Measurements from ENCODE around the gene NFIA.

Gene NFIA

GRCh38 chr1:61356016-61356415 lies 273.7 kb downstream of the NFIA start:
- no peak overlapping the region for H2AFZ ChIP-seq (ENCODE audit: low read depth, low read length)
- DNase-seq, result no peak
- H3K18ac ChIP-seq (ENCODE audit: low read depth in 1 of 2, low read length in 2 of 2), result no peak overlapping the region
- H3K27ac ChIP-seq (ENCODE audit: low read length, poor library complexity, severe bottlenecking), result no peak overlapping the region
- H3K27me3 ChIP-seq (ENCODE audit: control insufficient read depth in 1 of 2, insufficient read depth in 1 of 2, low read length in 2 of 2), result no peaks in the 10 kb centered on the region
- no peak overlapping the region for H3K4me3 ChIP-seq (ENCODE audit: insufficient read depth in 1 of 2, low read depth in 1 of 2, low read length in 2 of 2)
- H2BK15ac ChIP-seq (ENCODE audit: low read depth, poor library complexity, severe bottlenecking), result no peak overlapping the region
- H2BK5ac ChIP-seq (ENCODE audit: low read depth, low read length, poor library complexity, severe bottlenecking), result no peak overlapping the region
- no peak overlapping the region for H3K23ac ChIP-seq (ENCODE audit: low read length in 2 of 2)
- H3K9me3 ChIP-seq (ENCODE audit: control insufficient read depth, low read length), result no peaks in the 10 kb centered on the region
- H3K36me3 ChIP-seq (ENCODE audit: control insufficient read depth in 1 of 2, insufficient read depth in 2 of 2, low read depth in 1 of 2, low read length in 2 of 2), result peaks cover 0 to 19% of the 10 kb centered on the region in 2 experiments
- no peak overlapping the region for H4K91ac ChIP-seq (ENCODE audit: low read length)
- no peaks in the 10 kb centered on the region for H3K4me1 ChIP-seq (ENCODE audit: control insufficient read depth, insufficient read depth, low read depth, low read length)
- H4K8ac ChIP-seq (ENCODE audit: low read length), result no peak overlapping the region
- no peak overlapping the region for H3K4me2 ChIP-seq (ENCODE audit: low read length, poor library complexity, severe bottlenecking)
- H2BK12ac ChIP-seq (ENCODE audit: low read length in 2 of 2), result no peak overlapping the region
- H3K4ac ChIP-seq (ENCODE audit: low read depth in 1 of 2, low read length in 2 of 2), result no peak overlapping the region
- H3K9ac ChIP-seq (ENCODE audit: low read length), result no peak overlapping the region
- no peak overlapping the region for H2AK5ac ChIP-seq (ENCODE audit: low read length, severe bottlenecking)
- no peaks in the 10 kb centered on the region for H3K79me1 ChIP-seq (replicated peaks; ENCODE audit: low read length, poor library complexity, severe bottlenecking)
- no peak overlapping the region for H2BK120ac ChIP-seq (ENCODE audit: low read depth, low read length)
- no peak overlapping the region for H3K14ac ChIP-seq (ENCODE audit: low read length in 2 of 2)

- WGBS, result 80% methylated on average over 5 of the region's 5 CpGs
Measured at GRCh38 chr1:61356995-61357394, 274.6 kb downstream of the NFIA start.

GRCh38 chr1:61357539-61357938 lies 275.2 kb downstream of the NFIA start:
- WGBS, result 98% methylated on average over 3 of the region's 5 CpGs
- no peaks in the 10 kb centered on the region for H3K27me3 ChIP-seq (ENCODE audit: control insufficient read depth in 1 of 2, insufficient read depth in 1 of 2, low read length in 2 of 2)
- no peak overlapping the region for H3K4me2 ChIP-seq (ENCODE audit: low read length, poor library complexity, severe bottlenecking)
- H3K4ac ChIP-seq (ENCODE audit: low read depth in 1 of 2, low read length in 2 of 2), result no peak overlapping the region
- no peak overlapping the region for H2AFZ ChIP-seq (ENCODE audit: low read depth, low read length)
- no peaks in the 10 kb centered on the region for H3K79me1 ChIP-seq (replicated peaks; ENCODE audit: low read length, poor library complexity, severe bottlenecking)
- H3K9ac ChIP-seq (ENCODE audit: low read length), result no peak overlapping the region
- no peak overlapping the region for H3K18ac ChIP-seq (ENCODE audit: low read depth in 1 of 2, low read length in 2 of 2)
- H3K27ac ChIP-seq (ENCODE audit: low read length, poor library complexity, severe bottlenecking), result no peak overlapping the region
- no peak overlapping the region for H2AK5ac ChIP-seq (ENCODE audit: low read length, severe bottlenecking)
- H3K9me3 ChIP-seq (ENCODE audit: control insufficient read depth, low read length), result no peaks in the 10 kb centered on the region
- H2BK120ac ChIP-seq (ENCODE audit: low read depth, low read length), result no peak overlapping the region
- H3K14ac ChIP-seq (ENCODE audit: low read length in 2 of 2), result no peak overlapping the region
- H4K8ac ChIP-seq (ENCODE audit: low read length), result peak overlapping the region; percentile 6
- H3K4me1 ChIP-seq (ENCODE audit: control insufficient read depth, insufficient read depth, low read depth, low read length), result no peaks in the 10 kb centered on the region
- no peak overlapping the region for H3K23ac ChIP-seq (ENCODE audit: low read length in 2 of 2)
- no peak overlapping the region for H2BK5ac ChIP-seq (ENCODE audit: low read depth, low read length, poor library complexity, severe bottlenecking)
- peaks cover 0 to 16% of the 10 kb centered on the region in 2 experiments for H3K36me3 ChIP-seq (ENCODE audit: control insufficient read depth in 1 of 2, insufficient read depth in 2 of 2, low read depth in 1 of 2, low read length in 2 of 2)
- H2BK12ac ChIP-seq (ENCODE audit: low read length in 2 of 2), result no peak overlapping the region
- no peak for DNase-seq
- H3K4me3 ChIP-seq (ENCODE audit: insufficient read depth in 1 of 2, low read depth in 1 of 2, low read length in 2 of 2), result no peak overlapping the region
- no peak overlapping the region for H4K91ac ChIP-seq (ENCODE audit: low read length)
- no peak overlapping the region for H2BK15ac ChIP-seq (ENCODE audit: low read depth, poor library complexity, severe bottlenecking)

More at GRCh38 chr1:61356995-61357394, 274.6 kb downstream of the NFIA start:
- no peaks in the 10 kb centered on the region for H3K9me3 ChIP-seq (ENCODE audit: control insufficient read depth, low read length)
- H3K14ac ChIP-seq (ENCODE audit: low read length in 2 of 2), result no peak overlapping the region
- no peak overlapping the region for H2BK120ac ChIP-seq (ENCODE audit: low read depth, low read length)
- no peak overlapping the region for H2AFZ ChIP-seq (ENCODE audit: low read depth, low read length)
- no peak overlapping the region for H3K18ac ChIP-seq (ENCODE audit: low read depth in 1 of 2, low read length in 2 of 2)
- no peak overlapping the region for H3K27ac ChIP-seq (ENCODE audit: low read length, poor library complexity, severe bottlenecking)
- H3K36me3 ChIP-seq (ENCODE audit: control insufficient read depth in 1 of 2, insufficient read depth in 2 of 2, low read depth in 1 of 2, low read length in 2 of 2), result peaks cover 0 to 19% of the 10 kb centered on the region in 2 experiments
- H3K4me2 ChIP-seq (ENCODE audit: low read length, poor library complexity, severe bottlenecking), result no peak overlapping the region
- H3K9ac ChIP-seq (ENCODE audit: low read length), result no peak overlapping the region
- H3K27me3 ChIP-seq (ENCODE audit: control insufficient read depth in 1 of 2, insufficient read depth in 1 of 2, low read length in 2 of 2), result no peaks in the 10 kb centered on the region
- no peak overlapping the region for H3K4ac ChIP-seq (ENCODE audit: low read depth in 1 of 2, low read length in 2 of 2)
- no peak overlapping the region for H2BK15ac ChIP-seq (ENCODE audit: low read depth, poor library complexity, severe bottlenecking)
- no peak overlapping the region for H2BK5ac ChIP-seq (ENCODE audit: low read depth, low read length, poor library complexity, severe bottlenecking)
- H4K8ac ChIP-seq (ENCODE audit: low read length), result no peak overlapping the region
- no peaks in the 10 kb centered on the region for H3K4me1 ChIP-seq (ENCODE audit: control insufficient read depth, insufficient read depth, low read depth, low read length)
- H4K91ac ChIP-seq (ENCODE audit: low read length), result no peak overlapping the region
- no peaks in the 10 kb centered on the region for H3K79me1 ChIP-seq (replicated peaks; ENCODE audit: low read length, poor library complexity, severe bottlenecking)
- no peak overlapping the region for H3K23ac ChIP-seq (ENCODE audit: low read length in 2 of 2)
- H2BK12ac ChIP-seq (ENCODE audit: low read length in 2 of 2), result no peak overlapping the region
- H2AK5ac ChIP-seq (ENCODE audit: low read length, severe bottlenecking), result no peak overlapping the region
- H3K4me3 ChIP-seq (ENCODE audit: insufficient read depth in 1 of 2, low read depth in 1 of 2, low read length in 2 of 2), result no peak overlapping the region
- no peak for DNase-seq

- WGBS, result 95% methylated on average over 8 of the region's 8 CpGs
- Histone ChIP-seq H3K18ac (ENCODE audit: low read depth in 1 of 2, low read length in 2 of 2) (no peak overlapping the region), H2AFZ (ENCODE audit: low read depth, low read length) (no peak overlapping the region), H3K27ac (ENCODE audit: low read length, poor library complexity, severe bottlenecking) (no peak overlapping the region), H4K91ac (ENCODE audit: low read length) (no peak overlapping the region), H2BK15ac (ENCODE audit: low read depth, poor library complexity, severe bottlenecking) (no peak overlapping the region), H4K8ac (ENCODE audit: low read length) (no peak overlapping the region), H3K27me3 (ENCODE audit: control insufficient read depth in 1 of 2, insufficient read depth in 1 of 2, low read length in 2 of 2) (no peaks in the 10 kb centered on the region), H3K79me1 (replicated peaks; ENCODE audit: low read length, poor library complexity, severe bottlenecking) (no peaks in the 10 kb centered on the region), H3K9ac (ENCODE audit: low read length) (no peak overlapping the region), H3K4me3 (ENCODE audit: insufficient read depth in 1 of 2, low read depth in 1 of 2, low read length in 2 of 2) (no peak overlapping the region), H2BK5ac (ENCODE audit: low read depth, low read length, poor library complexity, severe bottlenecking) (no peak overlapping the region), H3K4ac (ENCODE audit: low read depth in 1 of 2, low read length in 2 of 2) (no peak overlapping the region), H3K36me3 (ENCODE audit: control insufficient read depth in 1 of 2, insufficient read depth in 2 of 2, low read depth in 1 of 2, low read length in 2 of 2) (peaks cover 0 to 4% of the 10 kb centered on the region in 2 experiments), H3K23ac (ENCODE audit: low read length in 2 of 2) (no peak overlapping the region), H3K4me1 (ENCODE audit: control insufficient read depth, insufficient read depth, low read depth, low read length) (no peaks in the 10 kb centered on the region), H3K9me3 (ENCODE audit: control insufficient read depth, low read length) (no peaks in the 10 kb centered on the region), H3K14ac (ENCODE audit: low read length in 2 of 2) (no peak overlapping the region), H2BK120ac (ENCODE audit: low read depth, low read length) (no peak overlapping the region), H2AK5ac (ENCODE audit: low read length, severe bottlenecking) (no peak overlapping the region), H2BK12ac (ENCODE audit: low read length in 2 of 2) (no peak overlapping the region), H3K4me2 (ENCODE audit: low read length, poor library complexity, severe bottlenecking) (no peak overlapping the region)
- no peak for DNase-seq
Measured at GRCh38 chr1:61358770-61359455, 276.6 kb downstream of the NFIA start.

Measured in mesenchymal stem cell (in vitro differentiated cells and primary cell).